Posterior vena cava (tissue), 2 donors: ENCODE results near the gene YOD1. TPM values are rescaled to one million over a fixed set of nuclear protein-coding genes. Genes with fewer than 3 reads are reported as not detected.
"Not testable (repeated sequence)": the region's sequence is repeated elsewhere in the genome, so short reads cannot be mapped to it uniquely, and the experiment has no call there.

Experiments
- DNase-seq: peaks from one replicate; pipeline ENCODE4 v3.0.0-alpha.2; 2020; ENCODE audit warnings: low spot score
- intact Hi-C, 2 donors: fragments of 100-400 bp; cut with DNase I; formaldehyde crosslinking; loops; one replicate each; pipeline versions ENCODE4 v1.14.1 to v1.14.2; 2022 to 2023
- total RNA-seq, 2 donors: library from RNA; stranded (reverse); fragmentation: NEBNext Ultra II Directional; extraction: Animal tissue kit (Norgen Biotek cat#: 25700); gene quantifications; one replicate each; pipeline ENCODE4 v1.2.1, GENCODE V29; 2021
- donor health status: DM: yes; HTN: yes; CAD: no.
- donor health status: DM: yes; HTN: yes; CAD: no.

The YOD1 gene
- total RNA-seq, 2 donors from 2014 or later: 6.6 to 7.0 TPM

- DNase-seq: no peak
- intact Hi-C loops: loop anchor here in 1 of 2 donors (10.0 kb wide), 1 partner anchor 770 kb away; no protein-coding TSS in a partner anchor
Observed at GRCh38 chr1:207054491-207054890, 3.5 kb upstream of the YOD1 start.

- intact Hi-C loops: loop anchor here in 1 of 2 donors (10.0 kb wide), 1 partner anchor 772 kb away; no protein-coding TSS in a partner anchor
- DNase-seq: peak; percentile 98
Observed at GRCh38 chr1:207052911-207053769, 2.1 kb upstream of the YOD1 start, which contains the start of gene PFKFB2. PFKFB2 (plus strand) TSS chr1:207053275; CDS start chr1:207054718, 1,443 bp downstream.

GRCh38 chr1:207050480-207051190 is 373 bp downstream of the YOD1 start:
- intact Hi-C loops: loop anchor here in 1 of 2 donors (10.0 kb wide), 1 partner anchor 774 kb away; no protein-coding TSS in a partner anchor
- peak; percentile 98 for DNase-seq

GRCh38 chr1:207049974-207050391 is 1.0 kb downstream of the YOD1 start:
- DNase-seq: no peak
- intact Hi-C loops: loop anchor here in 1 of 2 donors (10.0 kb wide), 1 partner anchor 775 kb away; no protein-coding TSS in a partner anchor

GRCh38 chr1:207049514-207049913 is 1.5 kb downstream of the YOD1 start:
- intact Hi-C loops: no loop called here
- no peak for DNase-seq

- intact Hi-C loops: no loop called here
- no peak for DNase-seq
Observed at GRCh38 chr1:207049054-207049453, 2.0 kb downstream of the YOD1 start.

GRCh38 chr1:207048041-207048440 is 3.0 kb downstream of the YOD1 start:
- intact Hi-C loops: no loop called here
- no peak for DNase-seq

- DNase-seq: no peak
- intact Hi-C loops: no loop called here
Observed at GRCh38 chr1:207047505-207047904, 3.5 kb downstream of the YOD1 start.

- intact Hi-C loops: no loop called here
- DNase-seq: no peak
Observed at GRCh38 chr1:207045453-207045852, 5.6 kb downstream of the YOD1 start.

GRCh38 chr1:207041397-207041796 is 9.6 kb downstream of the YOD1 start:
- DNase-seq, intact Hi-C loops: not testable (repeated sequence)

GRCh38 chr1:207040181-207040533 is 10.9 kb downstream of the YOD1 start:
- no peak for DNase-seq
- intact Hi-C loops: no loop called here

GRCh38 chr1:207039380-207040180 is 11.4 kb downstream of the YOD1 start:
- DNase-seq: no peak
- intact Hi-C loops: no loop called here

GRCh38 chr1:207036865-207037264 is 14.1 kb downstream of the YOD1 start:
- intact Hi-C loops: no loop called here
- no peak for DNase-seq

GRCh38 chr1:207035877-207036551 is 15.0 kb downstream of the YOD1 start:
- no peak for DNase-seq

GRCh38 chr1:207034998-207035397 is 16.0 kb downstream of the YOD1 start:
- no peak for DNase-seq
- intact Hi-C loops: no loop called here

More at GRCh38 chr1:207035877-207036551, 15.0 kb downstream of the YOD1 start:
- intact Hi-C loops: no loop called here

GRCh38 chr1:207034208-207034607 is 16.8 kb downstream of the YOD1 start:
- intact Hi-C loops: no loop called here
- no peak for DNase-seq

GRCh38 chr1:207033302-207033701 is 17.7 kb downstream of the YOD1 start:
- no peak for DNase-seq
- intact Hi-C loops: no loop called here

- intact Hi-C loops: no loop called here
Observed at GRCh38 chr1:207032528-207033017, 18.4 kb downstream of the YOD1 start, which contains the start of gene C1orf116. C1orf116 (minus strand) TSS chr1:207032756; CDS start chr1:207027598, 5,158 bp downstream.

More at GRCh38 chr1:207032528-207033017, 18.4 kb downstream of the YOD1 start, which contains the start of gene C1orf116:
- DNase-seq: no peak
